HCT116 (cell line): ENCODE data around the gene MATCAP1. TPM values are rescaled to one million over a fixed set of nuclear protein-coding genes. Genes with fewer than 3 reads are reported as not detected.

Source experiments
- ATAC-seq: fragments of 200-7000 bp; cut with Tn5 transposase; 2 replicates; pipeline ENCODE4 v1.9.1; 2020; ENCODE audit warnings: mild to moderate bottlenecking, moderate library complexity
- BruUV-seq: library from RNA; stranded (reverse); fragments of 400-500 nt; replicated peaks from 2 replicates; lab custom pipeline; 2021; lab: Mats Ljungman, UMichigan
- CTCF ChIA-PET: fragments of 300-600 bp; sonication (Branson Sonifier 250); formaldehyde crosslinking; loops from one replicate; lab custom pipeline; 2021; ENCODE audit warnings: antibody characterized with exemption; lab: Charles Lee
- POLR2A ChIA-PET: fragments of 300-600, 350-600 bp; sonication (Branson Sonifier 250); formaldehyde crosslinking; loops from one replicate; lab custom pipeline; 2021; ENCODE audit warnings: antibody characterized with exemption; lab: Charles Lee
- RAD21 ChIA-PET, 2 experiments: fragments of 300-600 bp; sonication (Branson Sonifier 250); formaldehyde crosslinking; loops; one replicate each; lab custom pipeline; 2023; ENCODE audit warnings: low total read pairs in 2 of 2; ENCODE audit not compliant: uncharacterized antibody in 2 of 2, unreplicated experiment in 2 of 2, low non-redundant PET in 1 of 2; lab: Charles Lee
- DNase-seq: peaks from one replicate; pipeline ENCODE4 v3.0.0-alpha.2; 2010; ENCODE audit warnings: low read depth, low spot score
- H2AFZ ChIP-seq: fragments of 200-600 bp; shearing (Covaris generic), sonication (generic); 2 replicates; pipeline ENCODE4 v1.6.1; 2017; ENCODE audit warnings: low read depth, mixed run types, mixed read lengths, antibody characterized with exemption, low read length; ENCODE audit not compliant: poor library complexity, severe bottlenecking
- H3K27ac ChIP-seq: 2 replicates; pipeline ENCODE4 v1.5.1; 2012; ENCODE audit warnings: low read depth, low read length
- H3K27me3 ChIP-seq: fragments of 200-600 bp; sonication (generic); 2 replicates; pipeline ENCODE4 v1.6.1; 2016; ENCODE audit warnings: mixed run types, low read length, mixed read lengths; ENCODE audit not compliant: insufficient read depth
- H3K36me3 ChIP-seq, 2 experiments: fragments of 200-500 bp in 1 of 2; fragments of 200-600 bp in 1 of 2; sonication (Bioruptor generic) in 1 of 2; sonication (generic) in 1 of 2; 2 replicates each; pipeline versions ENCODE4 v1.5.1 to v1.6.1; 2014 to 2016; ENCODE audit warnings: low read length in 2 of 2, inconsistent platforms in 1 of 2, mixed read lengths in 1 of 2, mixed run types in 1 of 2; ENCODE audit not compliant: insufficient read depth in 2 of 2, control insufficient read depth in 1 of 2
- H3K4me1 ChIP-seq, 2 experiments: fragments of 200-600 bp in 1 of 2; sonication (generic) in 1 of 2; 2 replicates each; pipeline versions ENCODE4 v1.5.1 to v1.6.1; 2012 to 2017; ENCODE audit warnings: low read length in 2 of 2, inconsistent platforms in 1 of 2, mild to moderate bottlenecking in 1 of 2, mixed read lengths in 1 of 2, mixed run types in 1 of 2, moderate library complexity in 1 of 2; ENCODE audit not compliant: insufficient read depth in 2 of 2, control insufficient read depth in 1 of 2
- H3K4me2 ChIP-seq: fragments of 200-600 bp; sonication (generic); 2 replicates; pipeline ENCODE4 v1.6.1; 2017; ENCODE audit warnings: mixed run types, low read length, mixed read lengths
- H3K4me3 ChIP-seq, 2 experiments: fragments of 200-600 bp in 1 of 2; sonication (generic) in 1 of 2; replicated peaks in 1 of 2; 2 replicates each; pipeline ENCODE4 v1.5.1; 2011 to 2016; ENCODE audit warnings: low read length in 2 of 2, control low read depth in 1 of 2, low read depth in 1 of 2, mild to moderate bottlenecking in 1 of 2, mixed read lengths in 1 of 2, mixed run types in 1 of 2
- H3K79me2 ChIP-seq: fragments of 200-600 bp; sonication (generic); 2 replicates; pipeline ENCODE4 v1.6.1; 2017; ENCODE audit warnings: mild to moderate bottlenecking, mixed run types, low read length, moderate library complexity, mixed read lengths; ENCODE audit not compliant: insufficient read depth
- H3K9ac ChIP-seq: fragments of 200-600 bp; sonication (generic); 2 replicates; pipeline ENCODE4 v1.6.1; 2016; ENCODE audit warnings: low read length, mixed read lengths
- H3K9me2 ChIP-seq: fragments of 200-600 bp; sonication (generic), shearing (Covaris generic); 2 replicates; pipeline ENCODE4 v1.6.1; 2017; ENCODE audit warnings: mixed run types, mild to moderate bottlenecking, moderate library complexity; ENCODE audit not compliant: insufficient read depth
- H3K9me3 ChIP-seq, 2 experiments: fragments of 200-500 bp in 1 of 2; fragments of 200-600 bp in 1 of 2; sonication (Bioruptor generic) in 1 of 2; sonication (generic) in 1 of 2; 2 replicates each; pipeline ENCODE4 v1.6.1; 2014 to 2017; ENCODE audit warnings: low read length in 2 of 2, mixed read lengths in 2 of 2, inconsistent platforms in 1 of 2, low read depth in 1 of 2, mild to moderate bottlenecking in 1 of 2, mixed run types in 1 of 2, moderate library complexity in 1 of 2; ENCODE audit not compliant: control insufficient read depth in 1 of 2, insufficient read depth in 1 of 2
- H4K20me1 ChIP-seq: fragments of 200-600 bp; sonication (generic), shearing (Covaris generic); 2 replicates; pipeline ENCODE4 v1.6.1; 2017; ENCODE audit warnings: mixed run types, mild to moderate bottlenecking, moderate library complexity; ENCODE audit not compliant: insufficient read depth
- ATF3 ChIP-seq: IDR thresholded peaks from 2 replicates; pipeline ENCODE4 v1.6.1; 2012
- CBX3 ChIP-seq: IDR thresholded peaks from 2 replicates; pipeline ENCODE4 v1.6.1; 2012; ENCODE audit warnings: low read depth
- CEBPB ChIP-seq: IDR thresholded peaks from 2 replicates; pipeline ENCODE4 v1.6.1; 2012; ENCODE audit warnings: low read depth
- EGR1 ChIP-seq: IDR thresholded peaks from 2 replicates; pipeline ENCODE4 v1.6.1; 2012; ENCODE audit warnings: low read depth
- EZH2phosphoT487 ChIP-seq: fragments of 200-600 bp; IDR thresholded peaks from 2 replicates; pipeline ENCODE4 v1.6.1; 2018; ENCODE audit warnings: antibody characterized with exemption, borderline replicate concordance
- FOSL1 ChIP-seq: IDR thresholded peaks from 2 replicates; pipeline ENCODE4 v1.6.1; 2012; ENCODE audit warnings: low read depth
- JUND ChIP-seq: IDR thresholded peaks from 2 replicates; pipeline ENCODE4 v1.6.1; 2012
- MAX ChIP-seq: IDR thresholded peaks from 2 replicates; pipeline ENCODE4 v1.6.1; 2012
- RAD21 ChIP-seq: IDR thresholded peaks from 2 replicates; pipeline ENCODE4 v1.6.1; 2012; ENCODE audit warnings: low read depth, mild to moderate bottlenecking
- REST ChIP-seq: IDR thresholded peaks from 2 replicates; pipeline ENCODE4 v1.6.1; 2012; ENCODE audit warnings: low read depth
- SRF ChIP-seq: IDR thresholded peaks from 2 replicates; pipeline ENCODE4 v1.6.1; 2012; ENCODE audit warnings: low read depth
- ZBTB33 ChIP-seq: IDR thresholded peaks from 2 replicates; pipeline ENCODE4 v1.6.1; 2011; ENCODE audit warnings: mild to moderate bottlenecking, low read length, moderate library complexity; ENCODE audit not compliant: insufficient replicate concordance; ENCODE audit errors: extremely low read depth
- ZFX ChIP-seq: fragments of 450-650 bp; IDR thresholded peaks from 2 replicates; pipeline ENCODE4 v1.6.1; 2017
- intact Hi-C: fragments of 100-400 bp; cut with micrococcal nuclease; formaldehyde crosslinking; loops from 2 replicates; pipeline ENCODE4 v1.10.0; 2022
- total RNA-seq: library from RNA; stranded (reverse); gene quantifications from one replicate; pipeline ENCODE4 v1.2.1, GENCODE V29; 2021; ENCODE audit not compliant: unreplicated experiment

MATCAP1 gene
- total RNA-seq, 1 experiment from 2014 or later, result 38.7 TPM

- no peaks in the 10 kb centered on the region for H3K9me2 ChIP-seq
- peaks cover 10 to 34% of the 10 kb centered on the region in 2 experiments; a peak in 3 of 4 replicates for H3K4me1 ChIP-seq
- no peak overlapping the region for H3K27ac ChIP-seq
- no TSS peak for BruUV-seq
- no peaks in the 10 kb centered on the region; the same call in 1 of the 2 replicates for H3K79me2 ChIP-seq
- peak overlapping the region; percentile 86 for H3K4me2 ChIP-seq
- H3K27me3 ChIP-seq, result no peaks in the 10 kb centered on the region
- ChIA-PET RAD21 (interaction anchor here in 1 of 2 experiments (0.5 kb wide), 1 partner anchor 129 kb away, joined by 4 read pairs; no protein-coding TSS in a partner anchor), POLR2A (interaction anchor here (0.6 to 1.0 kb wide), 3 partner anchors 7 to 42 kb away, joined by 3 to 8 read pairs (median 4); partner anchors contain the start of gene B3GNT9), CTCF (interaction anchor here (0.9 to 5.7 kb wide), 4 partner anchors 11 to 140 kb away, joined by 3 to 52 read pairs (median 8); partner anchors contain the start of gene NOL3)
- DNase-seq (no peak), ATAC-seq (no peak)
- H4K20me1 ChIP-seq, result no peaks in the 10 kb centered on the region
- no peak overlapping the region for H2AFZ ChIP-seq
- 0 out of 2 replicates have a peak overlapping the region, but pooled peaks have one; percentile 90 for H3K9ac ChIP-seq
- intact Hi-C loops, result loop anchor here (5.0 kb wide), 1 partner anchor 206 kb away; no protein-coding TSS in a partner anchor
- no peaks in the 10 kb centered on the region for H3K9me3 ChIP-seq
- H3K4me3 ChIP-seq, result no peak overlapping the region; a peak in 1 of 4 replicates
- H3K36me3 ChIP-seq, result no peaks in the 10 kb centered on the region
- no peak for TF ChIP-seq ZBTB33
- no peak for TF ChIP-seq REST
- TF ChIP-seq JUND, result no peak
- TF ChIP-seq CEBPB, result no peak
- TF ChIP-seq EZH2phosphoT487, result no peak
- TF ChIP-seq RAD21, result no peak
- TF ChIP-seq MAX, result no peak
- no peak for TF ChIP-seq CBX3
- no peak for TF ChIP-seq SRF
- TF ChIP-seq ATF3, result no peak
- TF ChIP-seq EGR1, result no peak
- no peak for TF ChIP-seq FOSL1
- TF ChIP-seq ZFX, result no peak
These were observed 25.7 kb downstream of the MATCAP1 start for GRCh38 chr16:67157892-67158635.
